ENCODE measurements around the gene OR7G3. TPM values are rescaled to one million over a fixed set of nuclear protein-coding genes. Genes with fewer than 3 reads are reported as not detected.

Gene OR7G3
- total and polyA plus RNA-seq, 2 donors (not counting 3 experiments of a cell fraction or from before 2014, with no cell fraction given) = not detected

DNA sequence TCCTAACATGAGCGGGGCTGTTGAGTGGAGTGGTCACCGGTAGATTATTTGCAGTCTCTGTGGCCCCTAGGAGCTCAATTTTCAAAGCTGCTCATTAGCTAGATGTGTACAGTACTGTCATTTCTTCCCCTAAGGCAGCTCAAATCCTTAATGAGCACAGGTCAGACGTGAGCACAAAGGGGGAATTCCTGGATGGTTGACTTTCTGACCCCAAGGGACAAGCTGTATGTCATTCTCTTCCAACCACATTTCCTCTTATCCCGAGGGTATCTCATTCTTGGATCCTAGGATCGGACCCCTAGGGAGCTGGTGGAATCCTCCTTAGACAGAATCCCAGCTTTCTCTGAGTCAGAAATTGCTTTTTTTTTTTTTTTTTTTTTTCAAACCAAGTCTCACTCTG is 5.7 kb upstream of the OR7G3 start:
- CTCF ChIA-PET = interaction anchor here (0.6 to 1.2 kb wide), 3 partner anchors 16 to 479 kb away, joined by 3 to 4 read pairs (median 3); no protein-coding TSS in a partner anchor
- FAIRE-seq (no peak), DNase-seq (ENCODE audit: low read depth, low spot score) (no peak)
- POLR2A ChIA-PET = interaction anchor here (0.6 kb wide), 1 partner anchor 1081 kb away, joined by 4 read pairs; no protein-coding TSS in a partner anchor
- Histone ChIP-seq H3K9me1 (replicated peaks; ENCODE audit: control insufficient read depth, extremely low read depth, insufficient read depth, low read length) (no peaks in the 10 kb centered on the region), H3K4me1 (ENCODE audit: control insufficient read depth, extremely low read depth, insufficient read depth, low read length) (peaks cover 5% of the 10 kb centered on the region), H2AFZ (ENCODE audit: low read depth, low read length) (no peak overlapping the region), H3K4me3 (replicated peaks in 1 of 3; ENCODE audit: insufficient read depth in 1 of 3, low read depth in 1 of 3, low read length in 3 of 3) (no peak overlapping the region), H4K20me1 (replicated peaks; ENCODE audit: control insufficient read depth, extremely low read depth, insufficient read depth, low read length) (no peaks in the 10 kb centered on the region), H3K36me3 (ENCODE audit: control insufficient read depth in 2 of 2, extremely low read depth in 1 of 2, insufficient read depth in 2 of 2, low read length in 2 of 2) (no peaks in the 10 kb centered on the region), H3K27ac (ENCODE audit: insufficient read depth, low read depth, low read length) (no peak overlapping the region), H3K4me2 (ENCODE audit: insufficient read depth, low read length) (no peak overlapping the region), H3K79me2 (ENCODE audit: control insufficient read depth, insufficient read depth, low read length) (no peaks in the 10 kb centered on the region), H3K27me3 (ENCODE audit: control insufficient read depth in 2 of 2, insufficient read depth in 2 of 2, low read length in 2 of 2) (no peaks in the 10 kb centered on the region), H3K9me3 (replicated peaks; ENCODE audit: control insufficient read depth, insufficient read depth, low read length) (no peaks in the 10 kb centered on the region), H3K9ac (replicated peaks; ENCODE audit: extremely low read depth, insufficient read depth, low read length) (no peak overlapping the region)
- dilution Hi-C loops (cut with MboI; ENCODE audit: extremely low pct_ligation_motif_present, low sequenced_read_pairs) (no loop called here), intact Hi-C loops (cut with micrococcal nuclease) (no loop called here)
- TF ChIP-seq POLR2A (IDR thresholded peaks at IDR 0.05; ENCODE audit: low read depth, low read length) = no peak
- no peak for TF ChIP-seq JUN (IDR thresholded peaks at IDR 0.05; ENCODE audit: borderline replicate concordance, insufficient read depth, insufficient read length, low read depth)
- TF ChIP-seq EZH2 (IDR thresholded peaks at IDR 0.05; ENCODE audit: borderline replicate concordance, low read depth, low read length, severe bottlenecking) = no peak
- TF ChIP-seq POLR2AphosphoS5 (IDR thresholded peaks at IDR 0.05; ENCODE audit: insufficient read depth, low read depth, low read length) = no peak
- TF ChIP-seq, protein P1, sequence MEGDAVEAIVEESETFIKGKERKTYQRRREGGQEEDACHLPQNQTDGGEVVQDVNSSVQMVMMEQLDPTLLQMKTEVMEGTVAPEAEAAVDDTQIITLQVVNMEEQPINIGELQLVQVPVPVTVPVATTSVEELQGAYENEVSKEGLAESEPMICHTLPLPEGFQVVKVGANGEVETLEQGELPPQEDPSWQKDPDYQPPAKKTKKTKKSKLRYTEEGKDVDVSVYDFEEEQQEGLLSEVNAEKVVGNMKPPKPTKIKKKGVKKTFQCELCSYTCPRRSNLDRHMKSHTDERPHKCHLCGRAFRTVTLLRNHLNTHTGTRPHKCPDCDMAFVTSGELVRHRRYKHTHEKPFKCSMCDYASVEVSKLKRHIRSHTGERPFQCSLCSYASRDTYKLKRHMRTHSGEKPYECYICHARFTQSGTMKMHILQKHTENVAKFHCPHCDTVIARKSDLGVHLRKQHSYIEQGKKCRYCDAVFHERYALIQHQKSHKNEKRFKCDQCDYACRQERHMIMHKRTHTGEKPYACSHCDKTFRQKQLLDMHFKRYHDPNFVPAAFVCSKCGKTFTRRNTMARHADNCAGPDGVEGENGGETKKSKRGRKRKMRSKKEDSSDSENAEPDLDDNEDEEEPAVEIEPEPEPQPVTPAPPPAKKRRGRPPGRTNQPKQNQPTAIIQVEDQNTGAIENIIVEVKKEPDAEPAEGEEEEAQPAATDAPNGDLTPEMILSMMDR (IDR thresholded peaks at IDR 0.05; ENCODE audit: extremely low read depth in 1 of 2, insufficient read depth in 1 of 2, low read depth in 1 of 2, low read length in 2 of 2) = no peak
- TF ChIP-seq, protein P2, sequence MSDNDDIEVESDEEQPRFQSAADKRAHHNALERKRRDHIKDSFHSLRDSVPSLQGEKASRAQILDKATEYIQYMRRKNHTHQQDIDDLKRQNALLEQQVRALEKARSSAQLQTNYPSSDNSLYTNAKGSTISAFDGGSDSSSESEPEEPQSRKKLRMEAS (IDR thresholded peaks at IDR 0.05; ENCODE audit: insufficient read depth, insufficient read length) = no peak
- TF ChIP-seq MYC (IDR thresholded peaks at IDR 0.05; ENCODE audit: low read depth, low read length) = no peak
- no peak for TF ChIP-seq FOS (IDR thresholded peaks at IDR 0.05; ENCODE audit: borderline replicate concordance, insufficient read depth, low read length)
- TF ChIP-seq GATA2 (IDR thresholded peaks at IDR 0.05; ENCODE audit: insufficient read depth, insufficient read length, low read depth, low read length) = no peak
- no TSS peak for BruUV-seq (replicated peaks)

Data from endothelial cell of umbilical vein (primary cell).